ENCODE data around the gene THY1.
A peak's percentile ranks its signal among the peaks of the same experiment; 100 is the strongest.
"Not testable (repeated sequence)": the region's sequence is repeated elsewhere in the genome, so short reads cannot be mapped to it uniquely, and the experiment has no call there.

The THY1 gene

DNA sequence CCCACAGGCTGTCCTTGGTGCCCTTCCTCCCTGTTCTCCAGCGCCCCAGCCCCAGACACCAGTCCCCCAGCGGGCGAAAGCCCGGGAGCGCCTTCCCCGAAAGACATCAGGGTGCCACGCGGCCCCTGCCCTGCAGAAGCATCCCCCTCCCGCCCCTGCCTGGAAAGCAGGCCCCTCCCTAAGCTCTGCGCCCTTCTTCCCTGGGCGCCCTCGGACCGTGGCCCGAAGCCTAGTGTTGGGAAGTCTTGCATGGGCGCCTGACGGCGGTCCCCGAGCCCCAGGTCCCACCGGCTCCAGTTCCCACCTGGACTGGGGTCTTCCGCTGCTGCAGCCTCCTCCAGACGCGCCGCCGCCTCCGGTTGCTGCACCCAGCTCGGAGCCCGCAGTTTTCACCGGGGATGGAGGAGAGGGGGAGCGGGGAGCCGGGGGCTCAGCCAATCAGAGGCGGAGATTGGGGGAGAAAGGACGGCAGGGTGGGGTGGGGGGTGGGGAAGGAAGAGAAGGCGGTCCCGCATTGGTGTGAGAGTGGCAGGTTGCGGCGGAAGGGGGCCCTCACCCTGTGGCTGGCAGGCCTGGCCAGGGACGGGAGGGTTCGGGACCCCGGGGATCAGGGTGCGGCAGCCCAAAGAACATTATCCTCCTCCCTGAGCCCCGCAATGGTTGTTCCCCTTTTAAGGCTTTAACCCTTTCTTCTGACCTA is at the start of gene THY1:
TSS of gene THY1 (minus strand) at position 364 of the 700 bp plus-strand sequence. CDS start 2,267 bp downstream, outside the sequence.
- Mint-ChIP-seq H3K9me3 (no peaks in the 10 kb centered on the region), H3K4me1 (peaks cover 14% of the 10 kb centered on the region), H3K27ac (peak within 1 kb of the TSS; percentile 41), H3K27me3 (peaks cover 32% of the 10 kb centered on the region), H3K4me3 (peak within 1 kb of the TSS; percentile 51), H3K36me3 (no peaks in the 10 kb centered on the region)

- peaks cover 2% of the 10 kb centered on the region for H3K36me3 Mint-ChIP-seq
- H3K27ac Mint-ChIP-seq: no peak overlapping the region
- H3K9me3 Mint-ChIP-seq: peaks cover 3% of the 10 kb centered on the region
- H3K4me3 Mint-ChIP-seq: no peak overlapping the region
- H3K27me3 Mint-ChIP-seq: peaks cover 10% of the 10 kb centered on the region
- no peaks in the 10 kb centered on the region for H3K4me1 Mint-ChIP-seq
Observed at GRCh38 chr11:119472186-119472855, 49.3 kb upstream of the THY1 start.

- peaks cover 11% of the 10 kb centered on the region for H3K9me3 Mint-ChIP-seq
- no peaks in the 10 kb centered on the region for H3K4me1 Mint-ChIP-seq
- no peak overlapping the region for H3K4me3 Mint-ChIP-seq
Observed at GRCh38 chr11:119471329-119471728, 48.4 kb upstream of the THY1 start.

GRCh38 chr11:119470317-119471291 is 47.6 kb upstream of the THY1 start:
- H3K27me3 Mint-ChIP-seq: peaks cover 16% of the 10 kb centered on the region
- H3K27ac Mint-ChIP-seq: no peak overlapping the region
- H3K4me3 Mint-ChIP-seq: no peak overlapping the region
- H3K4me1 Mint-ChIP-seq: no peaks in the 10 kb centered on the region
- peaks cover 3% of the 10 kb centered on the region for H3K36me3 Mint-ChIP-seq
- peaks cover 15% of the 10 kb centered on the region for H3K9me3 Mint-ChIP-seq

More at GRCh38 chr11:119471329-119471728, 48.4 kb upstream of the THY1 start:
- Mint-ChIP-seq H3K36me3 (peaks cover 3% of the 10 kb centered on the region), H3K27me3 (peaks cover 13% of the 10 kb centered on the region), H3K27ac (no peak overlapping the region)

- Mint-ChIP-seq H3K4me3 (no peak overlapping the region), H3K4me1 (no peaks in the 10 kb centered on the region), H3K27ac (no peak overlapping the region), H3K9me3 (peaks cover 20% of the 10 kb centered on the region), H3K36me3 (peaks cover 3% of the 10 kb centered on the region), H3K27me3 (peaks cover 23% of the 10 kb centered on the region)
Observed at GRCh38 chr11:119469506-119469905, 46.5 kb upstream of the THY1 start.

DNA sequence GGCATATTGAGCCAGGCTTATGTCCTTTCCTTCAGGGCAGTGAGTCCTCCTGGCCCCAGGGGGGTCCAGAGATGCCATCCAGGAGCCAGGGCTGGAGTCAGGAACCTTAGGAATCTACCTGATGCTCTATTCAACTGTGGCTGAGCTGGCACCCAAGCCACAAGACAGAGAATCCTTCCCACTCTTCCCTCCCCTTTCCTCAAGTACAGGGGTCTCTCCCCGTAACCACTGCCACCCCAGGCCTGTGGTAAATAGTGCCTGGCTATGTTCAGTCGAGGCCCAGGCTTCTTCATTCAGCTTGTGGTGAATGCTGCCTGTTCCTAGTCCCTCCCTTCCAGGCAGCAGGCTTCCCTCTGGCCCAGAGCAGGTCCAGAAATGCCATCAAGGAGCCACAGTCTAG is 45.5 kb upstream of the THY1 start:
- peaks cover 20% of the 10 kb centered on the region for H3K9me3 Mint-ChIP-seq
- H3K27me3 Mint-ChIP-seq: peaks cover 23% of the 10 kb centered on the region
- H3K4me3 Mint-ChIP-seq: no peak overlapping the region
- H3K36me3 Mint-ChIP-seq: peaks cover 5% of the 10 kb centered on the region
- no peak overlapping the region for H3K27ac Mint-ChIP-seq
- H3K4me1 Mint-ChIP-seq: no peaks in the 10 kb centered on the region

- H3K4me1 Mint-ChIP-seq: no peaks in the 10 kb centered on the region
- peaks cover 10% of the 10 kb centered on the region for H3K9me3 Mint-ChIP-seq
- H3K36me3 Mint-ChIP-seq: peaks cover 1% of the 10 kb centered on the region
- H3K4me3 Mint-ChIP-seq: no peak overlapping the region
- no peak overlapping the region for H3K27ac Mint-ChIP-seq
- peaks cover 18% of the 10 kb centered on the region for H3K27me3 Mint-ChIP-seq
Observed at GRCh38 chr11:119461229-119461963, 38.4 kb upstream of the THY1 start.

DNA sequence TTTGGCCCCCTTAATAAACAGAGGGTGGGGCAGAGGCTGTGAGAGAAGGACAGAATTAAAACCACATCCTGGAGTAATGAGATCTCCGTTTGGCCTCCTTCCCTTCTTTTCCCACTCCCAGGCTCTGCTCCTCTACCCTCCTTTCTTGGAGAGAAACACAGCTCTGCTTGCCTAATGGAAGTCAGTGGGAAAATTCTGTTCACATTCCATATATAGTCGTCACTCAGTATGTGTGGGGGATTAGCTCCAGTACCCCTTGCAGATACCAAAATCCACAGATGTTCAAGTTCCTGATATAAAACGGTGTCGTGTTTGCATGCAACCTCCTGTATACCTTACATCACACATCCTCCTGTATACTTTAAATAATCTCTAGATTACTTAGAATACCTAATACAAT is 37.6 kb upstream of the THY1 start:
- H3K27ac Mint-ChIP-seq: no peak overlapping the region
- H3K4me1 Mint-ChIP-seq: no peaks in the 10 kb centered on the region

GRCh38 chr11:119460097-119460496 is 37.1 kb upstream of the THY1 start:
- Mint-ChIP-seq H3K4me3 (no peak overlapping the region), H3K27me3 (peaks cover 11% of the 10 kb centered on the region), H3K4me1 (no peaks in the 10 kb centered on the region), H3K36me3 (peaks cover 1% of the 10 kb centered on the region), H3K9me3 (peaks cover under 1% of the 10 kb centered on the region), H3K27ac (no peak overlapping the region)

More for the DNA sequence above, 37.6 kb upstream of the THY1 start:
- no peak overlapping the region for H3K4me3 Mint-ChIP-seq
- peaks cover 15% of the 10 kb centered on the region for H3K27me3 Mint-ChIP-seq
- H3K36me3 Mint-ChIP-seq: peaks cover 1% of the 10 kb centered on the region
- peaks cover 6% of the 10 kb centered on the region for H3K9me3 Mint-ChIP-seq

- Mint-ChIP-seq H3K27ac (no peak overlapping the region), H3K4me3 (no peak overlapping the region), H3K9me3 (no peaks in the 10 kb centered on the region)
Observed at GRCh38 chr11:119459293-119459976, 36.5 kb upstream of the THY1 start.

DNA sequence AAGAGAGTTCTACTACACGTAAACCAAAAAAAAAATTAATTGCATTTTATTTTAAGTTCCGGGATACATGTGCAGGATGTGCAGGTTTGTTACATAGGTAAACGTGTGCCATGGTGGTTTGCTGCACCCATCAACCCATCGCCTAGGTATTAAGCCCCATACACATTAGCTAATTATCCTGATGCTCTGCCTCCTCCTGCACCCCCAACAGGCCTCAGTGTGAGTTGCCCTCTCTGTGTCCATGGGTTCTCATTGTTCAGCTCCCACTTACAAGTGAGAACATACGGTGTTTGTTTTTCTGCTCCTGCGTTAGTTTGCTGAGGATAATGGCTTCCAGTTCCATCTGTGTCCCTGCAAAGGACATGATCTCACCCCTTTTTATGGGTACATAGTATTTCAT is 32.7 kb upstream of the THY1 start:
- H3K36me3 Mint-ChIP-seq, H3K4me1 Mint-ChIP-seq: not testable (repeated sequence)
- H3K27me3 Mint-ChIP-seq: peaks cover 16% of the 10 kb centered on the region

More at GRCh38 chr11:119459293-119459976, 36.5 kb upstream of the THY1 start:
- Mint-ChIP-seq H3K27me3 (peaks cover 9% of the 10 kb centered on the region), H3K36me3 (peaks cover 1% of the 10 kb centered on the region), H3K4me1 (no peaks in the 10 kb centered on the region)

GRCh38 chr11:119455241-119455640 is 32.3 kb upstream of the THY1 start:
- H3K9me3 Mint-ChIP-seq, H3K4me3 Mint-ChIP-seq: not testable (repeated sequence)
- H3K27me3 Mint-ChIP-seq: peaks cover 18% of the 10 kb centered on the region

More for the DNA sequence above, 32.7 kb upstream of the THY1 start:
- not testable (repeated sequence) for H3K27ac Mint-ChIP-seq, H3K4me3 Mint-ChIP-seq, H3K9me3 Mint-ChIP-seq

GRCh38 chr11:119453881-119454280 is 30.9 kb upstream of the THY1 start:
- Mint-ChIP-seq H3K4me3 (no peak overlapping the region), H3K9me3 (no peaks in the 10 kb centered on the region), H3K27ac (no peak overlapping the region), H3K36me3 (no peaks in the 10 kb centered on the region), H3K4me1 (no peaks in the 10 kb centered on the region), H3K27me3 (peaks cover 14% of the 10 kb centered on the region)

More at GRCh38 chr11:119455241-119455640, 32.3 kb upstream of the THY1 start:
- not testable (repeated sequence) for H3K4me1 Mint-ChIP-seq, H3K36me3 Mint-ChIP-seq, H3K27ac Mint-ChIP-seq

GRCh38 chr11:119450590-119451326 is 27.8 kb upstream of the THY1 start:
- H3K36me3 Mint-ChIP-seq: no peaks in the 10 kb centered on the region
- H3K9me3 Mint-ChIP-seq: no peaks in the 10 kb centered on the region
- H3K27me3 Mint-ChIP-seq: peaks cover 15% of the 10 kb centered on the region
- no peak overlapping the region for H3K27ac Mint-ChIP-seq
- H3K4me1 Mint-ChIP-seq: no peaks in the 10 kb centered on the region
- no peak overlapping the region for H3K4me3 Mint-ChIP-seq

All from activated naive CD4-positive, alpha-beta T cell treated with anti-CD3 and anti-CD28 coated beads, Interleukin-2, amount 50 U/mL, for 24 hours (primary cell).